ENCODE results near the gene AHDC1. TPM values are rescaled to one million over a fixed set of nuclear protein-coding genes. Genes with fewer than 3 reads are reported as not detected.

AHDC1 gene
- total RNA-seq, 4 donors from 2014 or later, result 14.7 to 54.3 (median 35.4) TPM

GRCh38 chr1:27612718-27613117 lies 8.8 kb upstream of the AHDC1 start:
- DNase-seq (ENCODE audit: extremely low spot score), result no peak

GRCh38 chr1:27611450-27611849 lies 7.5 kb upstream of the AHDC1 start:
- no peaks in the 10 kb centered on the region for H3K36me3 ChIP-seq
- H3K4me1 ChIP-seq, result peaks cover 12 to 29% (median 23%) of the 10 kb centered on the region in 4 donors
- intact Hi-C loops (cut with DNase I), result loop anchor here (10.0 kb wide), 1 partner anchor 287 kb away; the partner anchor contains the start of gene TMEM222
- WGBS, result 82% methylated on average over 4 of the region's 4 CpGs
- peaks cover 0 to 20% (median 0%) of the 10 kb centered on the region in 4 donors for H3K27me3 ChIP-seq
- TF ChIP-seq POLR2A (IDR thresholded peaks at IDR 0.05; ENCODE audit: low read depth), result no peak
- TF ChIP-seq EP300 (IDR thresholded peaks at IDR 0.05), result no peak
- TF ChIP-seq POLR2AphosphoS5 (IDR thresholded peaks at IDR 0.05), result no peak
- TF ChIP-seq CTCF (IDR thresholded peaks at IDR 0.05), result no peak
- no peak for DNase-seq (ENCODE audit: extremely low spot score)
- no peaks in the 10 kb centered on the region for H3K9me3 ChIP-seq
- no peak overlapping the region for H3K27ac ChIP-seq (replicated peaks in 1 of 4)
- H3K4me3 ChIP-seq, result no peak overlapping the region

More at GRCh38 chr1:27612718-27613117, 8.8 kb upstream of the AHDC1 start:
- H3K9me3 ChIP-seq, result no peaks in the 10 kb centered on the region
- intact Hi-C loops (cut with DNase I), result loop anchor here (10.0 kb wide), 1 partner anchor 288 kb away; the partner anchor contains the start of gene TMEM222
- H3K36me3 ChIP-seq, result no peaks in the 10 kb centered on the region
- H3K27ac ChIP-seq (replicated peaks in 1 of 4), result no peak overlapping the region
- H3K4me3 ChIP-seq, result no peak overlapping the region
- WGBS, result 86% methylated on average over 2 of the region's 12 CpGs
- H3K4me1 ChIP-seq, result peaks cover 12 to 20% (median 18%) of the 10 kb centered on the region in 4 donors
- no peak for TF ChIP-seq POLR2A (IDR thresholded peaks at IDR 0.05; ENCODE audit: low read depth)
- TF ChIP-seq POLR2AphosphoS5 (IDR thresholded peaks at IDR 0.05), result no peak
- no peak for TF ChIP-seq EP300 (IDR thresholded peaks at IDR 0.05)
- no peak for TF ChIP-seq CTCF (IDR thresholded peaks at IDR 0.05)
- peaks cover 0 to 20% (median 0%) of the 10 kb centered on the region in 4 donors for H3K27me3 ChIP-seq

GRCh38 chr1:27609618-27610240 lies 5.8 kb upstream of the AHDC1 start:
- intact Hi-C loops (cut with DNase I), result loop anchor here (5.0 to 10.0 kb wide), 3 partner anchors 207 to 307 kb away; partner anchors contain the start of gene TMEM222
- WGBS, result 84% methylated on average over 12 of the region's 12 CpGs
- H3K4me3 ChIP-seq, result no peak overlapping the region

GRCh38 chr1:27609210-27609555 lies 5.2 kb upstream of the AHDC1 start:
- WGBS, result 55% methylated on average over 3 of the region's 3 CpGs
- intact Hi-C loops (cut with DNase I), result loop anchor here (5.0 kb wide), 2 partner anchors 207 to 307 kb away; no protein-coding TSS in a partner anchor
- Histone ChIP-seq H3K27ac (replicated peaks in 1 of 4) (no peak overlapping the region), H3K9me3 (no peaks in the 10 kb centered on the region), H3K36me3 (no peaks in the 10 kb centered on the region), H3K4me3 (no peak overlapping the region), H3K4me1 (peaks cover 16 to 38% (median 28%) of the 10 kb centered on the region in 4 donors), H3K27me3 (peaks cover 0 to 12% (median 0%) of the 10 kb centered on the region in 4 donors)
- no peak for TF ChIP-seq EP300 (IDR thresholded peaks at IDR 0.05)
- no peak for TF ChIP-seq POLR2AphosphoS5 (IDR thresholded peaks at IDR 0.05)
- no peak for TF ChIP-seq CTCF (IDR thresholded peaks at IDR 0.05)
- no peak for TF ChIP-seq POLR2A (IDR thresholded peaks at IDR 0.05; ENCODE audit: low read depth)
- DNase-seq (ENCODE audit: extremely low spot score), result no peak

More at GRCh38 chr1:27609618-27610240, 5.8 kb upstream of the AHDC1 start:
- Histone ChIP-seq H3K9me3 (no peaks in the 10 kb centered on the region), H3K27ac (replicated peaks in 1 of 4) (no peak overlapping the region), H3K36me3 (no peaks in the 10 kb centered on the region), H3K4me1 (peaks cover 16 to 37% (median 27%) of the 10 kb centered on the region in 4 donors), H3K27me3 (peaks cover 0 to 18% (median 0%) of the 10 kb centered on the region in 4 donors)
- no peak for DNase-seq (ENCODE audit: extremely low spot score)
- TF ChIP-seq POLR2A (IDR thresholded peaks at IDR 0.05; ENCODE audit: low read depth), result no peak
- TF ChIP-seq EP300 (IDR thresholded peaks at IDR 0.05), result no peak
- no peak for TF ChIP-seq CTCF (IDR thresholded peaks at IDR 0.05)
- no peak for TF ChIP-seq POLR2AphosphoS5 (IDR thresholded peaks at IDR 0.05)

Measured in esophagus muscularis mucosa (tissue), 4 donors.